ENCODE measurements around the gene SMOC2.
"Not testable (repeated sequence)": the region's sequence is repeated elsewhere in the genome, so short reads cannot be mapped to it uniquely, and the experiment has no call there.

SMOC2 gene

GRCh38 chr6:168655462-168656152, 214.6 kb downstream of the SMOC2 start:
- no peak for DNase-seq (ENCODE audit: low read depth)

DNA sequence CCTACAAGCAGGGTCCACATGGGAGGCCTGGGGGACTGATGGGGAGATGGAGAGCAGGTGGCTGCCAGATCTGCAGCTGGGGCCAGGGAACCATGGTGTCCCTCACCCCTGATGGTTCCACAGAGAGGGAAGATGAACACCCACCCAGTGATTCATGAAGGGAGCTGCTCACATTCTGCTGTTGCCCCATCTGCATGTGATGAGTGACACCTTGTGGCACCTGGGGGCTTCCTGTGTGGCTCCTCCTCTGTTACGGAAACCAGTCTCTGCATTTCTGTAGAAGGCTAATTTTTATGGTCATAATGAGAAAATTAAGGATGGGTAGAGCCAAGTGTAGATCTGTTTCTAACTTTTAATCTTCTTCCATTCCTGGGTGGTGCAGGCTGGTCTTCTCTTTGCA, 217.1 kb downstream of the SMOC2 start:
- DNase-seq (ENCODE audit: low read depth): no peak

DNA sequence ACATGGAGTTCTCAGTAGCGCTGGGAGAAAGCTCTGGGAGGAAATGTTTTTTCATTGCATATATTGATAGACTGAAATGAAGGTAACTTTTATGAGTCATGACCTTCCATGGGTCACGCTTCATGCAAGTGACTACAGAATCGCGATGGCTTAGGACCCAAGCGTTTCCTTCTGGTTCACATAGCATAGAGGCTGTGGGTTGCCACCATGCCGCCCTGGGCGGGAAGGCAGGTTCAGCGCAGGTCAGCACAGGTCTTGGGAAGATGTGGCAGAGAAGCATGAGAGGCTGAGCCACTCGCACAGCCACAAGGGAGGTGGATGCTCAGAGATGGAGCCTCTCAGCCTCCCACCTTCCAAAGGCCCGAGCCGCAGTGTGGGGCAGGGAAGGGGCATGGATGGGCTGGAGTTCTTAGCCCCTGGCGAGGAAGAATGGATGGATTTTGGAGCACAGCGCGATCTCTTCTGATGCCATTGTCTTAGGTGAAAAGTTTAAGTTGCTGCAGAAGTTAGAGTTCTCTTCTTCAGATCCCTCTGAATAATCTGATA, 219.5 kb downstream of the SMOC2 start:
- DNase-seq (ENCODE audit: low read depth): no peak

DNA sequence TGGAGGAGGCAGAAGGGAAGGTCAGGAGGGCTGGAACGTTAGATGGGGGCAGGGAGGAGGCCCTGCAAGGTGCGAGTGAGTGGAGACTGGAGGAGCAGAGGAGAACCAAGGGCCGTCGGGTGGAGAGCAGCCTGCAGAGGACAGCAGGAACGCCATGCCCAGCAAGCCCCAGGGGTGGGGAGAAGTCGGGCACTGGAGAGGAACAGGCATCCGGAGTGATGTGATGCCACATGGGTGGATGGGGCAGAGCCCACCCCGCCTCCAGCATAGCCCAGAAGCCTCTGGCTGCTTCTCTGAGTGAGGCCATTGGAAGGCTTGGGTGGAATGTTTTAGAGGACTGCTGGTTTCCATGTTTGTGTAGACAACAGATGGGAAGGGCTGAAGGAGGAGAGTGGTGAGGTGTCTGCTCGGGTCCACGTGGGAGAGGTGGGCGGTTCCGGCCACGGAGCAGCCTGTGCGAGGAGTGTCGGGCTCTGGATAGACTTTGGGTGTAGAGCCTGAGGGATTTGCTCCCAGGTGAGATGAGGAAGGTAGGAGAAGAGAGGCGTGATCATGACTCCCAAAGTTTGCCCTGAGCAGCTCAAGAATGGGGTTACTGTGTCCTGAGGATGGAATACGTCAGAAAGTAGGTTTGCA, 221.4 kb downstream of the SMOC2 start:
- no peak for DNase-seq (ENCODE audit: low read depth)

DNA sequence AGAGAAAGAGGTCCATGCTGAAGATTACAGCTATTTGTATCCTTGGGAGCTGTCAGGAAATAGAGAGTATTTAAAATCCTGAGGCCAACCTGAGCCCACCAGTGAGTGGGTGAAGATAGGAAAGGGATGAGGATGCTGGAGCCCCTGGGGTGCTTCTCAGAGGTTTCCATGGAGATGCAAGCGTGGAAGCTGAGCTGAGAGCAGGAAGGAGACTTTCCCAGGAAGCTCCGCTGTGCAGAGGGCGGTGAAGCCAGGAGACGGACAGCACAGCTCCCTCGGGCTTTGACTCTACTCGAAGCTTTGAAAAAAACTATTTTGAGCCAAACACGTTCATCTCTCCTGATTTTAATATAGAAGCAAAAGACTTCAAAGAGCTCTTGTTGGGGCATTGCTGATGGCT, 222.1 kb downstream of the SMOC2 start:
- DNase-seq (ENCODE audit: low read depth): no peak

DNA sequence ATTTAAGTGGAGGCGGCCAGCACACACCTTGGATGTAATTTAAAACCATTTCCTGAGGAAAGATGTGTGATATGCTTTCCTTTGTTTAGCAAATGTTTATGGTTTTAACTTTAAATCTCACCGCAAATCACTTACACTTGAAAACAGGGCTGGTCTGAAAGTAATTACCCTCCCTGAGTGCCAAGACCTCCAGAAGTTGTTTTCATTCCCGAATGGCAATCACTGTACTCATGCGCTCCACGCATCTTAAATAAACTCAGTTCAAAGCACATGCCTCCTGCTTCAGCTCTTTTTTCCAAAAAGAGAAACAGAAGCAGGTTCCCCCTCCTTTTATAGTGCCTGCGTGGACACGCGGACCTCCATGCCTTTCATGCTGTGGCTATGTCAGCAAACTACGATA, 224.0 kb downstream of the SMOC2 start:
- DNase-seq (ENCODE audit: low read depth): no peak

- no peak for DNase-seq (ENCODE audit: low read depth)
Observed at GRCh38 chr6:168666170-168666569, 225.2 kb downstream of the SMOC2 start.

DNA sequence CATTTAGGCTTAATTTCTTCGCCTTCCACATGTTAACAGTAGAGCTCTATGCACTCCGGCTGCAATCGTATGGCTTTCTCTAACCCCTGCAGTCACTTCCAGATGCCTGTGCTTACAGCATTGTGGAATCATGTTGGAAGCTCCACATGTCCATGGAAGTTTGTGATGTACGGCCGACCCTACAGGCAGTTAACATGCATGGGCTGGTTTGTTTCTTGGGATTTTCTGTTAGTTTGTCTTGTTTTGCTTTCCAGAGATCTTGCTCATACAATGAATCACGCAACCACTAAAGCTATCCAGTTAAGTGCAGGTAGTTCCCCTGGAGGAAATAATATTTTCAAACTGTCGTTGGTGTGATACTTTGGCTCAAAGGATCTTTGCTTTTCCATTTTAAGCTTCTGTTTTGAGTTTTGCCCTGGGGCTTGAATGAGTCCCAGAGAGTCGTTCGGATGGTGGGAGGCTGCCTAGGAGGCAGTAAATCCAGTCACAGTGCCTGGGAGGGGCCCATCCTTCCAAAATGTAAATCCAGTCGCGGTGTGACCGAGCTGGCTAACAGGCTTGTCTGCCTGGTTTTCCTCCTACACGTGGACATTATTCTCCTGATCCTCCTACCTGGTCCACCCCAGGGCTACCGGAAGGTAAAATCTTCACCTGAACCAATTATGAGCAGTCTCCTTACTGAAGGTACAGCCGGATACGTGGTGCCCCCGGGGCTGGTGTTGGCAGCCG, 225.9 kb downstream of the SMOC2 start:
- no peak for DNase-seq (ENCODE audit: low read depth)

DNA sequence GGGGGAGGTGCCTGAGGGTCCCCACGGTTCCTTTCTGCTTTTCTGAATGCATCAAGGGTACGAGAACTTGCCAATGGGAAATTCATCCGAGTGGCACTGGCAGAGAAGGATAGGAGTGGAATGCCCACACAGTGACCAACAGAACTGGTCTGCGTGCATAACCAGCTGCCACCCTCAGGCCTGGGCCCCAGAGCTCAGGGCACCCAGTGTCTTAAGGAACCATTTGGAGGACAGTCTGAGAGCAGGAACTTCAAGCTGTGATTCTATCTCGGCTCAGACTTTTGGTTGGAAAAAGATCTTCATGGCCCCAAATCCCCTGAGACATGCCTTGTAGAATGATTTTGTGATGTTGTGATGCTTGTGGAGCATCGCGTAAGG, 226.4 kb downstream of the SMOC2 start:
- DNase-seq (ENCODE audit: low read depth): no peak

GRCh38 chr6:168670401-168670985, 229.5 kb downstream of the SMOC2 start:
- DNase-seq (ENCODE audit: low read depth): no peak

GRCh38 chr6:168671028-168671862, 230.3 kb downstream of the SMOC2 start:
- DNase-seq (ENCODE audit: low read depth): no peak

- DNase-seq (ENCODE audit: low read depth): no peak
Observed at GRCh38 chr6:168671863-168672546, 231.0 kb downstream of the SMOC2 start.

DNA sequence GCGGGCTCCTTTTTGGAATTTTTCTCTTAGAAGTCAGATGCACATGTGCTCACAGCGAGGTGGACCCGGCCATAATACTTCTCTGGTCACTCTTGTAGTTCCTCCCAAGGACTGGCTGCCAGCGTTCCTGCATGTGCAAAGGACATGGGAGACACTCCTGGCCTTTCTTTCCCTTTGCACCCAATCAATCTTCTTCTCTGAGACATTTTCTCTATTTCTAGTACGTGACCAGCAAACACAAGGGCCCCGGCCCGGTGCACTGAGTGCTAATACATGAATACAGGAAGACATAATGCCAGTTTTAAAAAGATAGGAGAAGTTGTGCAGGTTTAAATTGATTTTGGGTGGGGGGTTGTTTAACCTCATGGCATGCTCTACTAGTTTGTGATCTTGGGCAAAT, 233.6 kb downstream of the SMOC2 start:
- no peak for DNase-seq (ENCODE audit: low read depth)

DNA sequence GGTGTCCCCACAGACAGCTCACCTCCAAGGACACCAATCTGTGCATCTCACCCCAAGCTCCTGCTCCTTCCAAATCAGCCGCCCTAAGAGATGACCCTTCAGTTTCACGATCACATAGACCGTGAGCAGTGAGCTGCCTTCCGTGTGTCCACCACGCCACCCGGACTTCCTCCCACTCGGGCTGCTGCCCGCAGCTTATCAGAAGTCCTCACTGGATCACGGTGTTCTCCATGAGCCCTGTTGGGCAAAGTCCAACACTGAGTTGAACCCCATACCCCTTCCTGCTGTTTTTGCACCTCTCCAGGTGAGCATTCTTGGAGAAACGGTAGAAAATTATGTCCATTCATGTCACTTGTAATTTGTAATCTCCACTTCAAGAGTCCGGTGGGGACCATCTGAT, 234.4 kb downstream of the SMOC2 start:
- no peak for DNase-seq (ENCODE audit: low read depth)

- no peak for DNase-seq (ENCODE audit: low read depth)
Observed at GRCh38 chr6:168675933-168676551, 235.1 kb downstream of the SMOC2 start.

DNA sequence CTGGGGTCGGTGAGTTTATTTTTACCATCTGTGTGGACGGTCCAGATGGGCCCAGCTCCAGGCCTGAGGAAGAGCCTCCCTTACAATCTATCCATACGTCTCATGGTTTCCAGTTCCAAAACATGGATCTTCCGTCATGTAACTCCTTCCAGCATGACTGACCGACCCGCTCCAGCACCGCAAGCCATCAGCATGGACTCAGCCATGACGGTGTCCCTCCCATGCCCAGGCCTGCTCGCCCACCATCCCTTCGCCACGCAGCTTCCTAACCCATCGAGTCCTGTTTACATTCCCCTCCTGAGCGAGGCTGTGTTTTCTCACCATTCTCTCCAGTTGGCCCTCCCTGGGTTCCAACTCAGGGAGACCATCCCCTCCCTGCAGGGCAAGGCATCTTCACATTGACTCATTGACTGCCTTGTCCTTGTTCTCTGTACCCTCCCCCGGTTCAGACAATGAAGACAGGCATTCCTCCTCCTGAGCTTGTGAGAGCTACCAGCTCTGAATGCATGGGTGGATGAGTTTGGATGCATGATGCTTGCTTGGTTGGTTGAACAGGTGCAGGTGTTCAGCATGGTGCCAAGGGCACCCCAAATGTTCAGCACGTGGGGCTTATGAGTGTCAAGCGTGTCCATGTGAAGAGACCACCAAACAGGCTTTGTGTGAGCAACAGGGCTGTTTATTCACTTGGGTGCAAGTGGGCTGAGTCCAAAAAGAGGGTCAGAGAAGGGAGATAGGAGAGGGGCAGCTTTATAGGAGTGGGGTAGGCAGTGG, 235.8 kb downstream of the SMOC2 start:
- DNase-seq (ENCODE audit: low read depth): no peak

- DNase-seq (ENCODE audit: low read depth): not testable (repeated sequence)
Observed at GRCh38 chr6:168677323-168677781, 236.4 kb downstream of the SMOC2 start.

DNA sequence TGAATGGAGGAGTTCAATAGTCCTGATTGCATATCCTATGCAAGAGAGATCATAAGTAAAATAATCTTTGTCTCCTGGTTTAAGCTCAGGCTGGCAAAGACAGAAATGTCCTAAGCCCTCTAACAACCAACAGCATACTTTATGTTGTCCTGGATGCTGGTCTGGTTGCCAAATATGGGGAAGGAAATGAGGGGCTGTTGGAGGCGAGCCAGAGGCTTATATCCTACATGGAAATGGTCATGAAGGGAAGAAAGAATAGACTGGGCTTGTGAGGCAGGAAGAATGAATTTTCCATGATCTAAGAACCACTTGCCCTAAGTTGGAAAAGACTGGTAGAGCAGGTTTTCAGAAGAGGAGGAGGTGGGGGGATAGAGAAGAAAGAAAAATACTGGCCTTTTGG, 237.1 kb downstream of the SMOC2 start:
- DNase-seq (ENCODE audit: low read depth): no peak

DNA sequence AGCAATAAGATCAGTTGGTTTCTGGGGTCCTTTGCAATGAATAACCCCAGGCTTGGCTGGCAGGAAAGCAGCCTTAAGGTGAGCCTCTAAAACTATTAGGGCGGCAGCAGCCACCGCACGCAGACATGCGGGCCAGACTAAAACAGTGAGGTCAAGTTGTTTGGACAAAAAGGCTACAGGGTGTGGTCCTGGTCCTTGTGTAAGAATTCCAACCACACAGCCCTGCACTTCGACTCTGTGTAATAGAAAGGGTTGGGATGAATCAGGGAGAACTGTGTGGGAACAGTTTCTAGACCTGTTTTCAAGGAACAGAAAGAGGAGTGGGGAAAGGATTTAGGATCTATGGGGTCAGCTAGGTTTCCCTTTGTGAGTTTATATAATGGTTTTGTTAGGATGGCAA, 237.6 kb downstream of the SMOC2 start:
- no peak for DNase-seq (ENCODE audit: low read depth)

- DNase-seq (ENCODE audit: low read depth): no peak
Observed at GRCh38 chr6:168681748-168682147, 240.8 kb downstream of the SMOC2 start.
